ENCODE results near the gene PHACTR2.

DNA sequence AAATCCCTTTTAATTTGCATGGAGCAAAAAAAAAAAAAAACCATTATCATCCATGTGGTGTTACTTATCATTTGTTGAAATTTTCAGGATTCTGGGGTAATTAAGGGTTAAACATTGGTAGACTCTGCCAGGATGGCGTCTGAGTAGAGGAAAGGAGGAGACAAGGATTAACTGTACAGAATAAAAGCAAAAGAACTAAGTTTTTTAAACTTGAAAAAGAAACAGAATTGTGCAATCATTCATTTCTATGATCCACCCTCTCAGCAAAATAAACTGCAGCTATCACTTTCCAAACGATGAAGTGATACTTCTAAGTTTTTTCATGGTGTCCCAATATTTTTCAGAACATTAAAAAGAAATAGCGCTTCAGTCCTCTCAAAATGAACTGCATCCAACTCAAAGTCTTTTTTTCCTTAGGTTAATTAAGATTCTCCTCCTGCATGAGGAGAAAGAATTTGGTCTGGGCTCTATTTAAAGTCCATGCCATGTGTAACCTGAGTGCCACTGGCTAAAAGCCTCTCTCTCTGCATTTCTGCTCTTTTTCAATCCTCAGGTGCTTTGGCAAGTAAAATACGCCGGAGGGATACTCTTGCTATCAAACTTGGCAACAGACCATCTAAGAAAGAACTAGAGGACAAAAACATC, 95.9 kb downstream of the PHACTR2 start:
- no peak for TF ChIP-seq POLR2AphosphoS5 (IDR thresholded peaks at IDR 0.05)
- TF ChIP-seq, protein P1, sequence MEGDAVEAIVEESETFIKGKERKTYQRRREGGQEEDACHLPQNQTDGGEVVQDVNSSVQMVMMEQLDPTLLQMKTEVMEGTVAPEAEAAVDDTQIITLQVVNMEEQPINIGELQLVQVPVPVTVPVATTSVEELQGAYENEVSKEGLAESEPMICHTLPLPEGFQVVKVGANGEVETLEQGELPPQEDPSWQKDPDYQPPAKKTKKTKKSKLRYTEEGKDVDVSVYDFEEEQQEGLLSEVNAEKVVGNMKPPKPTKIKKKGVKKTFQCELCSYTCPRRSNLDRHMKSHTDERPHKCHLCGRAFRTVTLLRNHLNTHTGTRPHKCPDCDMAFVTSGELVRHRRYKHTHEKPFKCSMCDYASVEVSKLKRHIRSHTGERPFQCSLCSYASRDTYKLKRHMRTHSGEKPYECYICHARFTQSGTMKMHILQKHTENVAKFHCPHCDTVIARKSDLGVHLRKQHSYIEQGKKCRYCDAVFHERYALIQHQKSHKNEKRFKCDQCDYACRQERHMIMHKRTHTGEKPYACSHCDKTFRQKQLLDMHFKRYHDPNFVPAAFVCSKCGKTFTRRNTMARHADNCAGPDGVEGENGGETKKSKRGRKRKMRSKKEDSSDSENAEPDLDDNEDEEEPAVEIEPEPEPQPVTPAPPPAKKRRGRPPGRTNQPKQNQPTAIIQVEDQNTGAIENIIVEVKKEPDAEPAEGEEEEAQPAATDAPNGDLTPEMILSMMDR (IDR thresholded peaks at IDR 0.05): no peak

Data from upper lobe of left lung (tissue), 4 donors.